HEK293 (cell line): ENCODE results near the gene BIK.

Experiments
- ATF2 ChIP-seq: fragments of 450-650 bp; formaldehyde crosslinking; IDR thresholded peaks from 2 replicates; pipeline ENCODE4 v1.5.1; 2016; ENCODE audit warnings: missing biosample characterization, missing genetic modification characterization, low read depth
- CTCF ChIP-seq: fragments of 450-650 bp; formaldehyde crosslinking; IDR thresholded peaks from 2 replicates; pipeline ENCODE4 v1.5.1; 2016; ENCODE audit warnings: missing biosample characterization, missing genetic modification characterization
- MEIS1 ChIP-seq: sonication (generic); formaldehyde crosslinking; IDR thresholded peaks from 2 replicates; pipeline ENCODE4 v1.8.1; 2022; ENCODE audit warnings: missing genetic modification reagents, mild to moderate bottlenecking, borderline replicate concordance
- PATZ1 ChIP-seq: fragments of 450-650 bp; formaldehyde crosslinking; IDR thresholded peaks from 2 replicates; pipeline ENCODE4 v1.5.1; 2016; ENCODE audit warnings: missing biosample characterization, missing genetic modification characterization
- PBX3 ChIP-seq: sonication (generic); formaldehyde crosslinking; IDR thresholded peaks from 2 replicates; pipeline ENCODE4 v1.8.1; 2022; ENCODE audit warnings: mild to moderate bottlenecking, moderate library complexity, missing genetic modification reagents
- SP2 ChIP-seq: fragments of 450-650 bp; formaldehyde crosslinking; IDR thresholded peaks from 2 replicates; pipeline ENCODE4 v1.5.1; 2016; ENCODE audit warnings: missing biosample characterization, missing genetic modification characterization
- YY1 ChIP-seq: fragments of 450-650 bp; formaldehyde crosslinking; IDR thresholded peaks from 2 replicates; pipeline ENCODE4 v1.5.1; 2018; ENCODE audit warnings: missing biosample characterization, missing genetic modification characterization
- ZNF280D ChIP-seq: fragments of 450-650 bp; formaldehyde crosslinking; IDR thresholded peaks from 2 replicates; pipeline ENCODE4 v1.5.1; 2016; ENCODE audit warnings: missing biosample characterization, missing genetic modification characterization
- ZNF529 ChIP-seq: fragments of 450-650 bp; formaldehyde crosslinking; IDR thresholded peaks from 2 replicates; pipeline ENCODE4 v1.5.1; 2017; ENCODE audit warnings: missing genetic modification characterization, missing biosample characterization; ENCODE audit not compliant: insufficient replicate concordance

GRCh38 chr22:43081968-43082367, 28.6 kb upstream of the BIK start:
- no peak for TF ChIP-seq MEIS1 (CRISPR knock-in tag)
- no peak for TF ChIP-seq CTCF (tag by site-specific recombination)
- TF ChIP-seq PATZ1 (tag by site-specific recombination): no peak
- no peak for TF ChIP-seq YY1 (tag by site-specific recombination)
- no peak for TF ChIP-seq ATF2 (tag by site-specific recombination)
- TF ChIP-seq ZNF280D (tag by site-specific recombination): no peak
- no peak for TF ChIP-seq PBX3 (CRISPR knock-in tag)
- TF ChIP-seq SP2: no peak
- TF ChIP-seq ZNF529: no peak
